Endometrial microvascular endothelial cells (primary cell): ENCODE data around the gene PTPRB. TPM values are rescaled to one million over a fixed set of nuclear protein-coding genes. Genes with fewer than 3 reads are reported as not detected.

Experiments
- in situ Hi-C: cut with HindIII; loops from 2 replicates; pipeline ENCODE4 v1.10.0; 2017; ENCODE audit warnings: low sequenced_read_pairs, low pct_unique_long_range_greater_than_20kb; ENCODE audit errors: inconsistent ontology term
- total RNA-seq: library from RNA; depleted of rRNA; stranded (reverse); fragments of >200 nt; gene quantifications from one replicate; pipeline ENCODE4 v1.2.3, GENCODE V29; 2015; ENCODE audit errors: inconsistent ontology term

PTPRB gene
- total RNA-seq, 1 donor from 2014 or later, result 37.1 TPM

GRCh38 chr12:70645494-70646317 is 8.5 kb upstream of the PTPRB start:
- in situ Hi-C loops, result no loop called here

GRCh38 chr12:70644861-70645260 is 7.6 kb upstream of the PTPRB start:
- in situ Hi-C loops, result no loop called here

- in situ Hi-C loops, result no loop called here
Measured at GRCh38 chr12:70643939-70644338, 6.7 kb upstream of the PTPRB start.

- in situ Hi-C loops, result no loop called here
Measured at GRCh38 chr12:70641691-70642090, 4.5 kb upstream of the PTPRB start.

- in situ Hi-C loops, result no loop called here
Measured at GRCh38 chr12:70640901-70641300, 3.7 kb upstream of the PTPRB start.

- in situ Hi-C loops, result no loop called here
Measured at GRCh38 chr12:70639535-70639934, 2.3 kb upstream of the PTPRB start.

- in situ Hi-C loops, result no loop called here
Measured at GRCh38 chr12:70638639-70639360, 1.6 kb upstream of the PTPRB start.

GRCh38 chr12:70635755-70636154 is 1.5 kb downstream of the PTPRB start:
- in situ Hi-C loops, result no loop called here

GRCh38 chr12:70628701-70629480 is 8.3 kb downstream of the PTPRB start:
- in situ Hi-C loops, result no loop called here

GRCh38 chr12:70627677-70628076 is 9.6 kb downstream of the PTPRB start:
- in situ Hi-C loops, result no loop called here

- in situ Hi-C loops, result no loop called here
Measured at GRCh38 chr12:70626180-70626579, 11.0 kb downstream of the PTPRB start.

- in situ Hi-C loops, result loop anchor here (5.0 kb wide), 1 partner anchor 103 kb away; no protein-coding TSS in a partner anchor
Measured at GRCh38 chr12:70619471-70620152, 17.6 kb downstream of the PTPRB start.

- in situ Hi-C loops, result no loop called here
Measured at GRCh38 chr12:70618371-70618770, 18.9 kb downstream of the PTPRB start.

- in situ Hi-C loops, result no loop called here
Measured at GRCh38 chr12:70617450-70617849, 19.8 kb downstream of the PTPRB start.

GRCh38 chr12:70615174-70615866 is 21.9 kb downstream of the PTPRB start:
- in situ Hi-C loops, result no loop called here

- in situ Hi-C loops, result no loop called here
Measured at GRCh38 chr12:70609739-70610491, 27.3 kb downstream of the PTPRB start.

- in situ Hi-C loops, result no loop called here
Measured at GRCh38 chr12:70609203-70609602, 28.0 kb downstream of the PTPRB start.

GRCh38 chr12:70608184-70608583 is 29.0 kb downstream of the PTPRB start:
- in situ Hi-C loops, result no loop called here
